Stimulated activated CD8-positive, alpha-beta memory T cell treated with anti-CD3 and anti-CD28 coated beads, Interleukin-7, amount 100 ng/mL, for 24 hours (primary cell): ENCODE data around the gene TSPOAP1.

Experiments
- DNase-seq: peaks from one replicate; pipeline ENCODE4 v3.0.0-alpha.2; 2020; ENCODE audit warnings: low read depth

The TSPOAP1 gene

GRCh38 chr17:58363457-58364185 is 35.0 kb upstream of the TSPOAP1 start:
- no peak for DNase-seq

- DNase-seq = no peak
Observed at GRCh38 chr17:58362368-58363014, 33.9 kb upstream of the TSPOAP1 start.

- DNase-seq = no peak
Observed at GRCh38 chr17:58360296-58361063, 31.9 kb upstream of the TSPOAP1 start.

- DNase-seq = no peak
Observed at GRCh38 chr17:58358408-58359172, 30.0 kb upstream of the TSPOAP1 start.

- no peak for DNase-seq
Observed at GRCh38 chr17:58357312-58358297, 29.0 kb upstream of the TSPOAP1 start.

GRCh38 chr17:58356231-58356630 is 27.6 kb upstream of the TSPOAP1 start:
- no peak for DNase-seq

- DNase-seq = no peak
Observed at GRCh38 chr17:58354541-58355216, 26.1 kb upstream of the TSPOAP1 start.

- DNase-seq = no peak
Observed at GRCh38 chr17:58353389-58353825, 24.8 kb upstream of the TSPOAP1 start.

GRCh38 chr17:58352596-58353388 is 24.2 kb upstream of the TSPOAP1 start:
- no peak for DNase-seq

- peak; percentile 75 for DNase-seq
Observed at GRCh38 chr17:58351831-58352595, 23.4 kb upstream of the TSPOAP1 start, which contains the start of gene SUPT4H1. Gene SUPT4H1 (minus strand): TSS chr17:58352201. CDS start chr17:58352135, 66 bp downstream.

GRCh38 chr17:58351182-58351581 is 22.6 kb upstream of the TSPOAP1 start:
- no peak for DNase-seq

- no peak for DNase-seq
Observed at GRCh38 chr17:58348038-58348437, 19.4 kb upstream of the TSPOAP1 start.

GRCh38 chr17:58345500-58345899 is 16.9 kb upstream of the TSPOAP1 start:
- no peak for DNase-seq

GRCh38 chr17:58344791-58345157 is 16.2 kb upstream of the TSPOAP1 start:
- no peak for DNase-seq

- no peak for DNase-seq
Observed at GRCh38 chr17:58344047-58344790, 15.6 kb upstream of the TSPOAP1 start.

- no peak for DNase-seq
Observed at GRCh38 chr17:58343131-58343530, 14.5 kb upstream of the TSPOAP1 start.

GRCh38 chr17:58341861-58342475 is 13.4 kb upstream of the TSPOAP1 start:
- DNase-seq = no peak
